AG04450 (cell line): Measurements from ENCODE around the gene TACC2. TPM values are rescaled to one million over a fixed set of nuclear protein-coding genes. Genes with fewer than 3 reads are reported as not detected.

Experiments used
- CTCF ChIA-PET: fragments of 300-600, 350-600 bp; formaldehyde crosslinking; extraction: SDS; loops from one replicate; lab custom pipeline; 2022; ENCODE audit warnings: antibody characterized with exemption, inconsistent platforms; lab: Charles Lee
- POLR2A ChIA-PET: fragments of 350-600 bp; formaldehyde crosslinking; extraction: SDS; loops from one replicate; lab custom pipeline; 2021; ENCODE audit warnings: antibody characterized with exemption, inconsistent platforms; lab: Yijun Ruan, JAX
- DNase-seq: peaks from one replicate; pipeline ENCODE4 v3.0.0-alpha.2; 2011; ENCODE audit warnings: low read depth, low spot score
- H3K27ac ChIP-seq: one replicate; pipeline ENCODE4 v1.5.1; 2012; ENCODE audit warnings: low read depth, low read length, control low read depth
- H3K27me3 ChIP-seq: one replicate; pipeline ENCODE4 v1.6.0; 2012; ENCODE audit warnings: low read length; ENCODE audit not compliant: control insufficient read depth, insufficient read depth
- H3K4me3 ChIP-seq: 2 replicates; pipeline ENCODE4 v1.5.1; 2011; ENCODE audit warnings: mild to moderate bottlenecking, low read depth, low read length, control low read depth
- H3K9me3 ChIP-seq: 2 replicates; pipeline ENCODE4 v1.5.1; 2012; ENCODE audit warnings: low read length; ENCODE audit not compliant: control insufficient read depth, insufficient read depth
- polyA plus RNA-seq: library from polyadenylated mRNA; depleted of rRNA; stranded (reverse); fragments of >200 nt; gene quantifications from 2 replicates; pipeline ENCODE4 v1.2.3, GENCODE V29; 2011
- TF ChIP-seq, protein P1 (sequence below): IDR thresholded peaks from 2 replicates; pipeline ENCODE4 v1.5.1; 2011; ENCODE audit warnings: low read depth, low read length, control low read depth, inconsistent platforms

TACC2 gene
- polyA plus RNA-seq, 1 experiment, result 16.8 TPM

DNA sequence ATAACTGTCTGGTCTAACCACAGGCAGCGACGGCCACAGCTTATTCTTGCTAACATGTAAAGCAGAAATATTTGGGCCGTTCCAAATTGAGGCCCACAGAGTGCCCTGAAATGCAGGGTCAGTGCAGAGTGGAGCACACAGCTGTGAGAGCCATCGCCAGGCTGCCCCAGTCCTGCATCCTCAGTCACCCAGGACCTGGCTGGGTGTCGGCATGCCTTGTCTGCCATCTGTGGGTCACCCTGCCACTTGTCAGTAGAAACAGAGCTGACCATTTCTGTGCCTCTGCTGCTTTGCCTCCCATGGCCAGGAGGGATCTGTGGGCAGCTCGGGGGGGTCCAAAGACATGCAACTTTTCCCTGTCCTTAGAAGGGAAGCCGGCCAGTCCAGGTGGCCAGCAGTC is 224.8 kb downstream of the TACC2 start:
- Histone ChIP-seq H3K4me3 (no peak overlapping the region), H3K27ac (no peak overlapping the region), H3K27me3 (no peaks in the 10 kb centered on the region), H3K9me3 (no peaks in the 10 kb centered on the region)
- TF ChIP-seq, protein P1, sequence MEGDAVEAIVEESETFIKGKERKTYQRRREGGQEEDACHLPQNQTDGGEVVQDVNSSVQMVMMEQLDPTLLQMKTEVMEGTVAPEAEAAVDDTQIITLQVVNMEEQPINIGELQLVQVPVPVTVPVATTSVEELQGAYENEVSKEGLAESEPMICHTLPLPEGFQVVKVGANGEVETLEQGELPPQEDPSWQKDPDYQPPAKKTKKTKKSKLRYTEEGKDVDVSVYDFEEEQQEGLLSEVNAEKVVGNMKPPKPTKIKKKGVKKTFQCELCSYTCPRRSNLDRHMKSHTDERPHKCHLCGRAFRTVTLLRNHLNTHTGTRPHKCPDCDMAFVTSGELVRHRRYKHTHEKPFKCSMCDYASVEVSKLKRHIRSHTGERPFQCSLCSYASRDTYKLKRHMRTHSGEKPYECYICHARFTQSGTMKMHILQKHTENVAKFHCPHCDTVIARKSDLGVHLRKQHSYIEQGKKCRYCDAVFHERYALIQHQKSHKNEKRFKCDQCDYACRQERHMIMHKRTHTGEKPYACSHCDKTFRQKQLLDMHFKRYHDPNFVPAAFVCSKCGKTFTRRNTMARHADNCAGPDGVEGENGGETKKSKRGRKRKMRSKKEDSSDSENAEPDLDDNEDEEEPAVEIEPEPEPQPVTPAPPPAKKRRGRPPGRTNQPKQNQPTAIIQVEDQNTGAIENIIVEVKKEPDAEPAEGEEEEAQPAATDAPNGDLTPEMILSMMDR, result no peak
- no peak for DNase-seq
- POLR2A ChIA-PET, result no interaction called here
- CTCF ChIA-PET, result no interaction called here

DNA sequence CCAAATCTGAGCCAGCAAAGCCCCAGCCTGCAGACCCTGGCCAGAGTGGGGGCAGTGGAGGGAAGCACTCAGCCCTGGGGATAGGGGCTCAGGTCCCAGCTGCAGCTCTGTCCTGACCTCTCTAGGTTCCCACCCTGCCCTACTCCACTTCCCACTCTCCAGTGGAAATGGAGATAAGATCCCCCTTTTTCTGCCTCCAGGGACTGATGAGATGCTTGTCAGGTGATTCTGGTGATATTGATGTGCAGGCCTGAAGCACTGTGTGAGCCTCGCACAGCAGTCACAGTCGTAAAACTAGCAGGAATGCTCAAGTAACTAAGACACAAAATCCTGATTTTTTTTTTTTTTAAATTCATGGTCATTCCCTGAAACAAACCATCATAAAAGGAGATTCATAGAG is 227.1 kb downstream of the TACC2 start:
- DNase-seq, result no peak
- ChIA-PET POLR2A (no interaction called here), CTCF (no interaction called here)
- Histone ChIP-seq H3K4me3 (no peak overlapping the region), H3K27me3 (no peaks in the 10 kb centered on the region), H3K9me3 (no peaks in the 10 kb centered on the region), H3K27ac (no peak overlapping the region)
- TF ChIP-seq, protein P1, result no peak

DNA sequence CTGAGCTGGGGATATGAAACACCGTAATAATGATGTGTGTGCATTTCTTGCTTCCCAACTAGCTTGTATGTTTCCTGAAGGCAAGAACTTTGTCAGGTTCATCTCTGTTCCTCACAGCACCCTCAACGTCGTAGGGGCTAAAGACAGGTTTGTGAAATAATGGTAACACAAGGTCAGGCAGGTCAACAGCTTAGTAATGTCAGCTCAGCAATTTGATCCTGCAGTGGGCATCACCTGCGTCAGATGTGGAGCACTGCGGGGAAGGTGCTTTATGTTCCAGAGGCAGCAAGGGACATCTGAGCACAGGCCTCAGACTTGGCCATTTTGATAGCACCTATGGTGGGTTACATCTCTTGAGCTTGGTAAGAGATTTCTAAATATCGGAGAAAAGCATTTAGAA is 230.4 kb downstream of the TACC2 start:
- CTCF ChIA-PET, result interaction anchor here (1.2 kb wide), 1 partner anchor 49 kb away, joined by 4 read pairs; no protein-coding TSS in a partner anchor

DNA sequence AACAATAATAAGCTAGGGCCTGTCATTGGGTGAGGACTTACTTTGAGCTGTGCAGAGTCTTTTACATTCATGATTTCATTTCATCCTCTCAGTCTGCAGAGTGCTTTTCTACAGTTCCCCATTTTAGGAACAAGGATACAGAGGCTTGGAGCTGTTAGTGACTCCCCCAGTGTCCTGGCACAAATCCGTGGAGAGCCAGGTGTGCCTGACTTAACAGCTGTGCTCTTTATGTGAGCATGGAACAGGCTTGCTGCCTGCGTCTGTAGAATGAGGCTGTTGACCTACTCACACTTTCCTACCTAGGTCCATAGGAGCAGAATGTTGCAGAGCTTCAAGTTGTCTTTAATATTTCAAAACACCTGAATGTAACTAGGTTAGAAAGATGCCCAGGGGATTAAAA is 231.8 kb downstream of the TACC2 start:
- POLR2A ChIA-PET, result no interaction called here
- no peak for DNase-seq
- no peak overlapping the region for H3K4me3 ChIP-seq
- CTCF ChIA-PET, result interaction anchor here (0.8 to 1.2 kb wide), 3 partner anchors 13 to 78 kb away, joined by 3 to 4 read pairs (median 3); no protein-coding TSS in a partner anchor
- no peak overlapping the region for H3K27ac ChIP-seq
- no peaks in the 10 kb centered on the region for H3K27me3 ChIP-seq
- TF ChIP-seq, protein P1, result no peak
- no peaks in the 10 kb centered on the region for H3K9me3 ChIP-seq

More for the DNA sequence above, 230.4 kb downstream of the TACC2 start:
- no peak for DNase-seq
- Histone ChIP-seq H3K27ac (no peak overlapping the region), H3K4me3 (no peak overlapping the region), H3K9me3 (no peaks in the 10 kb centered on the region), H3K27me3 (no peaks in the 10 kb centered on the region)
- POLR2A ChIA-PET, result no interaction called here
- TF ChIP-seq, protein P1, result no peak

DNA sequence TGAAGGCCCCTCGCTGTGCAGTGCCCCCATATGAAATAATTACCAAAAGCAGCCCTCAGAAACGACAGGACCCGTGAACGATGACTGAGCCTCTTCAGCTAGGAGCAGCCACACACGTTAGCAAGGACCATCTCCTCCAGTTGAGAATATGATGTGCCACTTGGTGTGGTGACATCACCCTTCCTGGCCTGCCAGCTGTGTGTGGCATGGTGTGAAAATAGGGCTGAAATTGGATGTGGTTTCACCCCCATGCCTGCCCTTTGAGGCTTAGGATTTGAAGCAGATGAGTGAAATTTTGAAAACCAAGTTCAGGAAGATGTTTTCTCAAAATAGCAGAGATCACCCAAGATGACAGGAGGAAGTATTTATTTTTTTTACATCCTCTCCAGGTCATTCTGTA is 233.0 kb downstream of the TACC2 start:
- CTCF ChIA-PET, result no interaction called here
- H3K4me3 ChIP-seq, result no peak overlapping the region
- H3K27me3 ChIP-seq, result no peaks in the 10 kb centered on the region
- POLR2A ChIA-PET, result no interaction called here
- no peaks in the 10 kb centered on the region for H3K9me3 ChIP-seq
- DNase-seq, result no peak
- TF ChIP-seq, protein P1, result no peak
- no peak overlapping the region for H3K27ac ChIP-seq
